ENCODE measurements around the gene COL23A1. TPM values are rescaled to one million over a fixed set of nuclear protein-coding genes. Genes with fewer than 3 reads are reported as not detected.
"Not testable (repeated sequence)": the region's sequence is repeated elsewhere in the genome, so short reads cannot be mapped to it uniquely, and the experiment has no call there.

The COL23A1 gene
- polyA plus RNA-seq, 5 donors, result 4.8 to 9.4 (median 8.2) TPM

GRCh38 chr5:178325679-178326373 lies 264.4 kb downstream of the COL23A1 start:
- DNase-seq, result peak; percentile 91 to 93

- no peak for DNase-seq
These were observed 264.9 kb downstream of the COL23A1 start for GRCh38 chr5:178325311-178325678.

- DNase-seq, result no peak
These were observed 265.5 kb downstream of the COL23A1 start for GRCh38 chr5:178324481-178325310.

- DNase-seq, result no peak
These were observed 266.2 kb downstream of the COL23A1 start for GRCh38 chr5:178323961-178324360.

GRCh38 chr5:178323541-178323865 lies 266.7 kb downstream of the COL23A1 start:
- DNase-seq, result no peak

- DNase-seq, result no peak
These were observed 267.3 kb downstream of the COL23A1 start for GRCh38 chr5:178322736-178323540.

- no peak for DNase-seq
These were observed 269.8 kb downstream of the COL23A1 start for GRCh38 chr5:178320281-178320855.

GRCh38 chr5:178319541-178320041 lies 270.6 kb downstream of the COL23A1 start:
- no peak for DNase-seq

- no peak for DNase-seq
These were observed 271.3 kb downstream of the COL23A1 start for GRCh38 chr5:178318893-178319292.

- no peak for DNase-seq
These were observed 271.8 kb downstream of the COL23A1 start for GRCh38 chr5:178318382-178318781.

GRCh38 chr5:178317727-178318126 lies 272.5 kb downstream of the COL23A1 start:
- not testable (repeated sequence) for DNase-seq

- DNase-seq, result no peak
These were observed 275.0 kb downstream of the COL23A1 start for GRCh38 chr5:178314961-178315820.

- DNase-seq, result no peak
These were observed 276.0 kb downstream of the COL23A1 start for GRCh38 chr5:178314061-178314660.

- DNase-seq, result no peak
These were observed 276.9 kb downstream of the COL23A1 start for GRCh38 chr5:178313316-178313715.

- DNase-seq, result no peak
These were observed 277.3 kb downstream of the COL23A1 start for GRCh38 chr5:178312880-178313282.

GRCh38 chr5:178310130-178310865 lies 279.9 kb downstream of the COL23A1 start:
- DNase-seq, result no peak

GRCh38 chr5:178309271-178310013 lies 280.8 kb downstream of the COL23A1 start:
- no peak for DNase-seq

GRCh38 chr5:178308541-178309092 lies 281.6 kb downstream of the COL23A1 start:
- no peak for DNase-seq
